ENCODE measurements around the gene ZNF587B. TPM values are rescaled to one million over a fixed set of nuclear protein-coding genes. Genes with fewer than 3 reads are reported as not detected.
A peak's percentile ranks its signal among the peaks of the same experiment; 100 is the strongest.
"Not testable (repeated sequence)": the region's sequence is repeated elsewhere in the genome, so short reads cannot be mapped to it uniquely, and the experiment has no call there.

The ZNF587B gene
- total and polyA plus RNA-seq, 9 of the 15 experiments (the other 6 are each of a cell fraction or from before 2014, with no cell fraction given): 7.4 to 37.5 (median 20.8) TPM

DNA sequence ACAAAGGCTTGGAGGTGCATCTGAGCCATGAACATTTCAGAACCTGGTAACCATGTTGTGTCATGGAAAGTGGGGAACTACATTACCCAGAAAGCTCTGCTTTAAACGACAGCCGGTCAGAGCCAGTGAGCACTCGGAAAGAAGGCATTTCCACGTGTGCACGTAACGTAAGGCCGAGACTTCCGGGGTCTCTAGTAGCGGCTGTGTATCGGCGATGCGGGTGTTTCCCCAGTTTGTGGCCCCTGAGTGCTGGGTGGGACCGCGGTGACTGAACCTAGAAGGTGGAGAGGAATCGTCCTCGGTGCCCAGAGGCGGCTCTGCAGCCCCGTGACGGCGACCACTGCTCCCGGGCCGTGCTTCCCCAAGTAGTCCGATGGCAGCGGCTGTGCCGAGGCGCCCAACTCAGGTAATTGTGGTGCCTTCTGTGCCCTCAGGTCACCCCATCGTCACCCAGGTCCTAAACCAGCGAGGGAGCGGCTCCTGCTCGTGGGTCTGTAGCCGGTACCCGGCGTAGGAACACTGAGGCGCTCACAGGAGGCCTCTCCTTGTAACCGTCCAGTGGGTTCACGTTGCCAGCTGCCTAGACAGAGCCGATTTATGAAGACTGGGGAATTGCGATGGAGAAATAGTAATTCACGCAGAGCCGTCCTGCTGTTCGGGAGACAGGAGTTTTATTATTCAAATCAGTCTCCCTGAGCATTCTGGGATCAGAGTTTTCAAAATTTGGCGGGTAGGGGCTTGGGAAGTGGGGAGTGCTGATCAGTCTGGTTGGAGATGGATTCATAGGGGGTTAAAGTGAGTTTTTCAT lies 19.8 kb downstream of the ZNF587B start, which contains the start of gene ZNF587 (continued):
- peak; percentile 47; the same call in 1 of the 2 replicates for TF ChIP-seq EHMT2 (IDR thresholded peaks at IDR 0.05)
- TF ChIP-seq SAP30 (IDR thresholded peaks at IDR 0.05; ENCODE audit: borderline replicate concordance, insufficient read depth, low read depth, low read length, poor library complexity, severe bottlenecking): peak; percentile 53
- TF ChIP-seq YY1 (IDR thresholded peaks at IDR 0.05; ENCODE audit: borderline replicate concordance in 1 of 3, control insufficient read depth in 1 of 3, extremely low read depth in 1 of 3, insufficient read depth in 3 of 3, insufficient read length in 1 of 3, insufficient replicate concordance in 2 of 3, low read depth in 1 of 3, low read length in 2 of 3): peak in 2 of 3 experiments; percentile 60 to 79
- peak; percentile 29; the same call in 1 of the 2 replicates for TF ChIP-seq CEBPG (CRISPR knock-in tag; IDR thresholded peaks at IDR 0.05)
- TF ChIP-seq CEBPG (tag; conservative IDR thresholded peaks at IDR 0.05 in 1 of 2, IDR thresholded peaks at IDR 0.05 in 1 of 2): not testable (repeated sequence)
- TF ChIP-seq E2F6 (IDR thresholded peaks at IDR 0.05; ENCODE audit: borderline replicate concordance in 1 of 2, extremely low read depth in 1 of 2, insufficient read depth in 1 of 2, insufficient read length in 1 of 2, low read depth in 1 of 2, low read length in 1 of 2, poor library complexity in 1 of 2, severe bottlenecking in 1 of 2): peak in 1 of 2 experiments; percentile 38
- peak; percentile 88 for TF ChIP-seq CREM (IDR thresholded peaks at IDR 0.05; ENCODE audit: low read depth)
- TF ChIP-seq ZBTB2 (IDR thresholded peaks at IDR 0.05): peak; percentile 85
- TF ChIP-seq, protein P1, sequence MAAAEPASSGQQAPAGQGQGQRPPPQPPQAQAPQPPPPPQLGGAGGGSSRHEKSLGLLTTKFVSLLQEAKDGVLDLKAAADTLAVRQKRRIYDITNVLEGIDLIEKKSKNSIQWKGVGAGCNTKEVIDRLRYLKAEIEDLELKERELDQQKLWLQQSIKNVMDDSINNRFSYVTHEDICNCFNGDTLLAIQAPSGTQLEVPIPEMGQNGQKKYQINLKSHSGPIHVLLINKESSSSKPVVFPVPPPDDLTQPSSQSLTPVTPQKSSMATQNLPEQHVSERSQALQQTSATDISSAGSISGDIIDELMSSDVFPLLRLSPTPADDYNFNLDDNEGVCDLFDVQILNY (CRISPR knock-in tag; IDR thresholded peaks at IDR 0.05): 0 out of 2 replicates have a peak, but pooled peaks have one; percentile 27
- 0 out of 2 replicates have a peak, but pooled peaks have one; percentile 23 for TF ChIP-seq SP1 (CRISPR knock-in tag; IDR thresholded peaks at IDR 0.05)
- peak; percentile 51; the same call in 1 of the 2 replicates for TF ChIP-seq ZFX (CRISPR knock-in tag; IDR thresholded peaks at IDR 0.05)
- TF ChIP-seq, protein P2, sequence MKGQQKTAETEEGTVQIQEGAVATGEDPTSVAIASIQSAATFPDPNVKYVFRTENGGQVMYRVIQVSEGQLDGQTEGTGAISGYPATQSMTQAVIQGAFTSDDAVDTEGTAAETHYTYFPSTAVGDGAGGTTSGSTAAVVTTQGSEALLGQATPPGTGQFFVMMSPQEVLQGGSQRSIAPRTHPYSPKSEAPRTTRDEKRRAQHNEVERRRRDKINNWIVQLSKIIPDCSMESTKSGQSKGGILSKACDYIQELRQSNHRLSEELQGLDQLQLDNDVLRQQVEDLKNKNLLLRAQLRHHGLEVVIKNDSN (CRISPR knock-in tag; IDR thresholded peaks at IDR 0.05): peak; percentile 73
- TF ChIP-seq, protein P3, sequence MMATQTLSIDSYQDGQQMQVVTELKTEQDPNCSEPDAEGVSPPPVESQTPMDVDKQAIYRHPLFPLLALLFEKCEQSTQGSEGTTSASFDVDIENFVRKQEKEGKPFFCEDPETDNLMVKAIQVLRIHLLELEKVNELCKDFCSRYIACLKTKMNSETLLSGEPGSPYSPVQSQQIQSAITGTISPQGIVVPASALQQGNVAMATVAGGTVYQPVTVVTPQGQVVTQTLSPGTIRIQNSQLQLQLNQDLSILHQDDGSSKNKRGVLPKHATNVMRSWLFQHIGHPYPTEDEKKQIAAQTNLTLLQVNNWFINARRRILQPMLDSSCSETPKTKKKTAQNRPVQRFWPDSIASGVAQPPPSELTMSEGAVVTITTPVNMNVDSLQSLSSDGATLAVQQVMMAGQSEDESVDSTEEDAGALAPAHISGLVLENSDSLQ (IDR thresholded peaks at IDR 0.05): peak; percentile 98
- peak; percentile 97 for TF ChIP-seq GMEB1 (CRISPR knock-in tag; IDR thresholded peaks at IDR 0.05)
- peak; percentile 30; the same call in 1 of the 2 replicates for TF ChIP-seq RAD51 (IDR thresholded peaks at IDR 0.05; ENCODE audit: borderline replicate concordance, low read depth)
- TF ChIP-seq PHF8 (IDR thresholded peaks at IDR 0.05; ENCODE audit: borderline replicate concordance, low read length): peak; percentile 58; the same call in 1 of the 2 replicates
- peak; percentile 12 for TF ChIP-seq SP2 (IDR thresholded peaks at IDR 0.05; ENCODE audit: extremely low read depth, low read depth, low read length, poor library complexity, severe bottlenecking)
